GM21619 (cell line): ENCODE results near the gene CD63.

Experiments
- ATAC-seq: cut with Tn5 transposase; IDR thresholded peaks from one replicate; pipeline ENCODE4 v1.9.1; 2021; ENCODE audit not compliant: unreplicated experiment

CD63 gene

GRCh38 chr12:55723516-55724225, 5.1 kb downstream of the CD63 start:
- ATAC-seq, result no peak

GRCh38 chr12:55722948-55723347, 5.9 kb downstream of the CD63 start:
- ATAC-seq, result no peak

GRCh38 chr12:55721601-55722213, 7.1 kb downstream of the CD63 start:
- ATAC-seq, result no peak

- ATAC-seq, result no peak
Observed at GRCh38 chr12:55720894-55721444, 7.8 kb downstream of the CD63 start.

- ATAC-seq, result no peak
Observed at GRCh38 chr12:55720071-55720564, 8.7 kb downstream of the CD63 start, which contains the start of gene RDH5. RDH5 (plus strand) TSS chr12:55720393; CDS start chr12:55721185, 792 bp downstream.

GRCh38 chr12:55719371-55719770, 9.4 kb downstream of the CD63 start:
- ATAC-seq, result no peak

GRCh38 chr12:55718624-55719275, 10.1 kb downstream of the CD63 start:
- ATAC-seq, result no peak

GRCh38 chr12:55718015-55718414, 10.8 kb downstream of the CD63 start:
- ATAC-seq, result no peak

- ATAC-seq, result no peak
Observed at GRCh38 chr12:55717011-55718007, 11.5 kb downstream of the CD63 start.

- peak; percentile 28 for ATAC-seq
Observed at GRCh38 chr12:55716582-55716957, 12.2 kb downstream of the CD63 start.

GRCh38 chr12:55715833-55716581, 12.8 kb downstream of the CD63 start, which contains the start of gene BLOC1S1:
BLOC1S1 (plus strand) TSS chr12:55716046; CDS start chr12:55716052, 6 bp downstream.
- peak; percentile 91 for ATAC-seq

- no peak for ATAC-seq
Observed at GRCh38 chr12:55715169-55715764, 13.5 kb downstream of the CD63 start.

- ATAC-seq, result no peak
Observed at GRCh38 chr12:55713721-55714120, 15.1 kb downstream of the CD63 start.

- no peak for ATAC-seq
Observed at GRCh38 chr12:55712700-55713415, 16.0 kb downstream of the CD63 start.

GRCh38 chr12:55711786-55712553, 16.8 kb downstream of the CD63 start:
- no peak for ATAC-seq

- no peak for ATAC-seq
Observed at GRCh38 chr12:55708695-55709233, 20.0 kb downstream of the CD63 start.

GRCh38 chr12:55707841-55708694, 20.7 kb downstream of the CD63 start, which contains the start of gene ITGA7:
ITGA7 (minus strand) TSS chr12:55707904; CDS start chr12:55707682, 222 bp downstream.
- ATAC-seq, result peak; percentile 72
